Measurements from ENCODE around the gene KTN1. TPM values are rescaled to one million over a fixed set of nuclear protein-coding genes. Genes with fewer than 3 reads are reported as not detected.

Gene KTN1
- polyA plus RNA-seq, 1 experiment, result 25.6 TPM

DNA sequence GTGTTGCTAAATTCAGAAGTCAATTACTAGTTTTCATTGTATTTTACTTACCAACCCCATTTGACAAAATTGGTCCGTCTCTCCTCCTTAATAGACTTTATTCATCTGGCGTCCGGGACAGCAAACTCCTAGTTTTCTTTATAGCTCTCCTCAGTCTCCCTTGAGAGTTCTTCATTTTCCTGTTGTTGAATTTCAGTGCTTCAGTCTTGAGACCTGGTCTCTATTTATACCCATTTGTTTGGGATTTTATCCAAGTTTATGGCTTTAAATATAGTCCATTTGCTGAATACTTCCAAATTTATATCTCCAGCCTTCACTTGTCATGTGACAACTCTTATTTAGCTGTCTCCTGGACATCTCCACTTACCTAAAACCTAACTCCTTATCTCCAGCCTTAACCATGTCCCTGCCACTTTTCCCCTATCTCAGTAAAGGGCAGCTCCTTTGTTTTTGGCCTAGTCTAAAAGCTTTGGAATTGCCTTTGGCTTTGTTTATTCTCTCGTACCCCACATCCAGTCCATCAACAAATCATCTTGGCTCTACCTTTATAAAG lies 23.5 kb downstream of the KTN1 start:
- CTCF ChIA-PET, result interaction anchor here (0.5 to 1.2 kb wide), 3 partner anchors 10 to 319 kb away, joined by 3 to 5 read pairs (median 3); no protein-coding TSS in a partner anchor
- TF ChIP-seq, protein P1, sequence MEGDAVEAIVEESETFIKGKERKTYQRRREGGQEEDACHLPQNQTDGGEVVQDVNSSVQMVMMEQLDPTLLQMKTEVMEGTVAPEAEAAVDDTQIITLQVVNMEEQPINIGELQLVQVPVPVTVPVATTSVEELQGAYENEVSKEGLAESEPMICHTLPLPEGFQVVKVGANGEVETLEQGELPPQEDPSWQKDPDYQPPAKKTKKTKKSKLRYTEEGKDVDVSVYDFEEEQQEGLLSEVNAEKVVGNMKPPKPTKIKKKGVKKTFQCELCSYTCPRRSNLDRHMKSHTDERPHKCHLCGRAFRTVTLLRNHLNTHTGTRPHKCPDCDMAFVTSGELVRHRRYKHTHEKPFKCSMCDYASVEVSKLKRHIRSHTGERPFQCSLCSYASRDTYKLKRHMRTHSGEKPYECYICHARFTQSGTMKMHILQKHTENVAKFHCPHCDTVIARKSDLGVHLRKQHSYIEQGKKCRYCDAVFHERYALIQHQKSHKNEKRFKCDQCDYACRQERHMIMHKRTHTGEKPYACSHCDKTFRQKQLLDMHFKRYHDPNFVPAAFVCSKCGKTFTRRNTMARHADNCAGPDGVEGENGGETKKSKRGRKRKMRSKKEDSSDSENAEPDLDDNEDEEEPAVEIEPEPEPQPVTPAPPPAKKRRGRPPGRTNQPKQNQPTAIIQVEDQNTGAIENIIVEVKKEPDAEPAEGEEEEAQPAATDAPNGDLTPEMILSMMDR (IDR thresholded peaks at IDR 0.05; ENCODE audit: insufficient read depth, low read depth, low read length), result no peak
- no peaks in the 10 kb centered on the region for H3K27me3 ChIP-seq (ENCODE audit: control insufficient read depth, insufficient read depth, low read length)
- POLR2A ChIA-PET, result no interaction called here
- no peaks in the 10 kb centered on the region for H3K36me3 ChIP-seq (ENCODE audit: control insufficient read depth, insufficient read depth, low read length)
- DNase-seq (ENCODE audit: low read depth), result no peak
- no peak overlapping the region for H3K4me3 ChIP-seq (ENCODE audit: low read depth, low read length)

DNA sequence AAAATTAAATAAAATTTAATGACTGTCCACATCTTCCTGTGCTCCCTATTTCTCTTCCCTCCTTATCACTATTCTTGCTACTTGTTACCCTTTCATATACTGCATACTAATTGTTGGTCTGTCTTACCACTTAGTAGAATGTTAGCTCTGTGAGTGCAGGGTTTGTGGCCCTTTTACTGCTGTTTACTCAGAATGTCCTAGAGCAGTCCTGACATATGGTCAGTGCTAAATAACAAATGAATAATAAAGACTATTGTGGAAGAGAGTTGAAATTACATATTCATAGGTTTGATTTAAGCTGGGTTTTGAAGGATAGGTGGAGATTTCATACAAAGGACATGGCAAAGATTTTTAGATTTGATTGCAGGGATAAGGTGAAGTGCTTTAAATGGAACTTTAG lies 24.5 kb downstream of the KTN1 start:
- Histone ChIP-seq H3K27me3 (ENCODE audit: control insufficient read depth, insufficient read depth, low read length) (no peaks in the 10 kb centered on the region), H3K36me3 (ENCODE audit: control insufficient read depth, insufficient read depth, low read length) (no peaks in the 10 kb centered on the region), H3K4me3 (ENCODE audit: low read depth, low read length) (no peak overlapping the region)
- ChIA-PET CTCF (interaction anchor here (0.7 to 1.7 kb wide), 3 partner anchors 11 to 158 kb away, joined by 3 to 4 read pairs (median 3); no protein-coding TSS in a partner anchor), POLR2A (no interaction called here)
- TF ChIP-seq, protein P1 (IDR thresholded peaks at IDR 0.05; ENCODE audit: insufficient read depth, low read depth, low read length), result no peak
- DNase-seq (ENCODE audit: low read depth), result no peak

DNA sequence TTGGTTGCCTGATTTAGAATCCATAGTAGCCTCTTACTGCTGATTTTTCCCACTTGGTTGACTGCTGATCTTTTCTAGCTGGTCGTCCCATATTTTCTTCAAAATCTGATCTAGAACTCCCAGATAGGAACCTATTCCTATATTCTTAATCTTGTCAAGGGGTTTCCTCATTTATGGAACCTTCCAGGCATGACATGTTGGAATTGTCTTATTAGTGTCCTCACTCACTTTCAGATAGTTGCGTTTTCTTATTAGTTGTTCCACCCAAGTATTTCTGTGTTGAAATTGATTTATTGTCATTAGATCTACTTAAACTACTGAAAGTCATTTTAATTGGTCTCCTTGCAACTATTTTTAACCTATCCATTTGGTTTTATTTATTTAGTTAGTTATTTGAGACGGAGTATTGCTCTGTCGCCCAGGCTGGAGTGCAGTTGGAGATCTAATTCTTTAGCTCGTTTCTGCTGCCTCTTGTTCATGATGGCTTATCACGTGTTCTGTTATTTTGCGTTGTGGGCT lies 25.0 kb downstream of the KTN1 start:
- CTCF ChIA-PET, result interaction anchor here (0.7 to 1.7 kb wide), 2 partner anchors 17 to 159 kb away, joined by 3 to 4 read pairs; no protein-coding TSS in a partner anchor
- H3K36me3 ChIP-seq (ENCODE audit: control insufficient read depth, insufficient read depth, low read length), result no peaks in the 10 kb centered on the region
- H3K27me3 ChIP-seq (ENCODE audit: control insufficient read depth, insufficient read depth, low read length), result no peaks in the 10 kb centered on the region
- H3K4me3 ChIP-seq (ENCODE audit: low read depth, low read length), result no peak overlapping the region
- POLR2A ChIA-PET, result no interaction called here
- no peak for DNase-seq (ENCODE audit: low read depth)
- TF ChIP-seq, protein P1 (IDR thresholded peaks at IDR 0.05; ENCODE audit: insufficient read depth, low read depth, low read length), result no peak

DNA sequence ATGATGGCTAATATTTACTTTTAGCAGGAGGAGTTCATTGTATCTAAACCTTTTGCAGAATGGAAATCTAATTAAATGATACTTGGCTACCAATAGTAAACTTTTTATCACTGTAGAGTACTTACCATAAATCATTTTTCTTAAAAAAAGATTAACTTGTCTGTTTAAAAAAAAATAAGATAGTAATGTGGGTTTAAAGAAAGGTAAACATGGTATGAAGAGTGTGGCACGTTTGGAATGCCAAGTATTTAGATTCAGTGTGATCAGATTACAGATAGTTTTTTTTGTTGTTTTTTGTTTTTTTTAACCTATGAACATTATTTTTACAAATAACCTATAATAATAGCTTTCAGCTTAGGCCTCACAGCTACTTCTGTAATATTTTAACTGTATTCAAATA lies 25.8 kb downstream of the KTN1 start:
- ChIA-PET CTCF (interaction anchor here (1.7 kb wide), 1 partner anchor 159 kb away, joined by 4 read pairs; no protein-coding TSS in a partner anchor), POLR2A (no interaction called here)
- Histone ChIP-seq H3K27me3 (ENCODE audit: control insufficient read depth, insufficient read depth, low read length) (no peaks in the 10 kb centered on the region), H3K4me3 (ENCODE audit: low read depth, low read length) (no peak overlapping the region), H3K36me3 (ENCODE audit: control insufficient read depth, insufficient read depth, low read length) (no peaks in the 10 kb centered on the region)
- DNase-seq (ENCODE audit: low read depth), result no peak
- TF ChIP-seq, protein P1 (IDR thresholded peaks at IDR 0.05; ENCODE audit: insufficient read depth, low read depth, low read length), result no peak

DNA sequence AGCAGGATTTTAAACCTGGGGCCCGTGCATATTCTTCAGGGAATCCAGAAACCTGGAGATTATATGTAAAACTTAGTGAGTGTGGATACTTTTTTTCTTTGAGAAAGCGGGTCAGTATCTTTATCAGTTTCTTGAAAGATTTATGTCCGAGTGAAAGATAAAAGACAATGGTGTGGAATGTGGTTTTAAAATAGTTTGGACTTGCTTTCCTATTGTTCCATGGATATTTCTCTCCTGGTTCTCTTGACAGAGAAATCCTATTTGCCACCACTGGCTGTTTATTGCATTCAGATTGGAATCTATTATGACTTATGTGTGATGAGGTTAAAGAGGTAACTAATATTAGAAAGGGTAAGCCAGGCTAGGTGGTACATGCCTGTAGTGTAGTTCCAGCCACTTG lies 27.4 kb downstream of the KTN1 start:
- CTCF ChIA-PET, result no interaction called here
- POLR2A ChIA-PET, result no interaction called here
- Histone ChIP-seq H3K4me3 (ENCODE audit: low read depth, low read length) (no peak overlapping the region), H3K27me3 (ENCODE audit: control insufficient read depth, insufficient read depth, low read length) (no peaks in the 10 kb centered on the region), H3K36me3 (ENCODE audit: control insufficient read depth, insufficient read depth, low read length) (no peaks in the 10 kb centered on the region)
- DNase-seq (ENCODE audit: low read depth), result no peak
- TF ChIP-seq, protein P1 (IDR thresholded peaks at IDR 0.05; ENCODE audit: insufficient read depth, low read depth, low read length), result no peak
